GM12878 (cell line): ENCODE measurements around the gene DISC1. TPM values are rescaled to one million over a fixed set of nuclear protein-coding genes. Genes with fewer than 3 reads are reported as not detected.

Experiments
- ATAC-seq: fragments of 200-7000 bp; cut with Tn5 transposase; 3 replicates; pipeline ENCODE4 v1.9.1; 2020; ENCODE audit warnings: mild to moderate bottlenecking, moderate library complexity
- BruUV-seq: library from RNA; stranded (reverse); fragments of 400-500 nt; replicated peaks from 2 replicates; lab custom pipeline; 2021; lab: Mats Ljungman, UMichigan
- CTCF ChIA-PET: fragments of 300-600 bp; sonication (Branson Sonifier 250); formaldehyde crosslinking; extraction: SDS; loops from one replicate; lab custom pipeline; 2021; ENCODE audit warnings: inconsistent platforms; lab: Yijun Ruan, JAX
- POLR2A ChIA-PET: fragments of 350-600 bp; formaldehyde crosslinking; extraction: SDS; loops from one replicate; lab custom pipeline; 2021; ENCODE audit warnings: inconsistent platforms; lab: Charles Lee
- RAD21 ChIA-PET: fragments of 300-600 bp; sonication (Branson Sonifier 250); formaldehyde crosslinking; loops from one replicate; lab custom pipeline; 2023; ENCODE audit warnings: antibody characterized with exemption; ENCODE audit not compliant: unreplicated experiment; lab: Charles Lee
- SMC1A ChIA-PET: fragments of 300-600 bp; sonication (Branson Sonifier 250); formaldehyde crosslinking; loops from one replicate; lab custom pipeline; 2023; ENCODE audit not compliant: unreplicated experiment, uncharacterized antibody; lab: Charles Lee
- DNase-seq: peaks from one replicate; pipeline ENCODE4 v3.0.0-alpha.2; 2011; ENCODE audit warnings: low read depth, low spot score
- FAIRE-seq: peaks from 3 replicates; lab custom pipeline; 2011; peaks lifted over from hg19 to GRCh38; lab: Jason Lieb, UNC
- H2AFZ ChIP-seq: 2 replicates; pipeline ENCODE4 v1.6.0; 2011; ENCODE audit warnings: low read depth, low read length, control low read depth; ENCODE audit not compliant: control insufficient read depth
- H3K27ac ChIP-seq: 2 replicates; pipeline ENCODE4 v1.5.1; 2011; ENCODE audit warnings: control low read depth; ENCODE audit not compliant: control insufficient read depth, insufficient read depth
- H3K27me3 ChIP-seq, 2 experiments: replicated peaks in 1 of 2; 2 replicates each; pipeline versions ENCODE4 v1.6.0 to v1.6.1; 2011; ENCODE audit warnings: low read length in 1 of 2; ENCODE audit not compliant: control insufficient read depth in 2 of 2, insufficient read depth in 2 of 2
- H3K36me3 ChIP-seq, 2 experiments: 2 replicates each; pipeline ENCODE4 v1.5.1; 2011; ENCODE audit warnings: low read length in 1 of 2; ENCODE audit not compliant: control insufficient read depth in 2 of 2, insufficient read depth in 2 of 2
- H3K4me1 ChIP-seq: 2 replicates; pipeline ENCODE4 v1.6.1; 2011; ENCODE audit warnings: mild to moderate bottlenecking, low read length, moderate library complexity, mixed read lengths; ENCODE audit not compliant: control insufficient read depth, insufficient read depth
- H3K4me2 ChIP-seq: 2 replicates; pipeline ENCODE4 v1.6.0; 2011; ENCODE audit warnings: control low read depth; ENCODE audit not compliant: control insufficient read depth, insufficient read depth
- H3K4me3 ChIP-seq: fragments of 200-600 bp; sonication (generic); 2 replicates; pipeline ENCODE4 v1.5.1; 2016
- H3K79me2 ChIP-seq: 2 replicates; pipeline ENCODE4 v1.6.0; 2011; ENCODE audit warnings: low read length; ENCODE audit not compliant: control insufficient read depth, insufficient read depth
- H3K9ac ChIP-seq: 2 replicates; pipeline ENCODE4 v1.8.0; 2011; ENCODE audit warnings: low read length, control low read depth, mixed read lengths; ENCODE audit not compliant: control insufficient read depth, insufficient read depth
- H3K9me3 ChIP-seq: replicated peaks from 3 replicates; pipeline ENCODE4 v1.5.1; 2011; ENCODE audit warnings: mild to moderate bottlenecking, low read length; ENCODE audit not compliant: control insufficient read depth, insufficient read depth
- H4K20me1 ChIP-seq: 2 replicates; pipeline ENCODE4 v1.6.0; 2011; ENCODE audit not compliant: control insufficient read depth, insufficient read depth
- BRCA1 ChIP-seq: IDR thresholded peaks from 2 replicates; pipeline ENCODE4 v1.6.1; 2011; ENCODE audit warnings: low read depth, low read length, improper control_type of control experiment
- HDAC2 ChIP-seq: fragments of 200-600 bp; sonication (generic); IDR thresholded peaks from 2 replicates; pipeline ENCODE4 v1.6.1; 2017
- IKZF1 ChIP-seq: fragments of 450-650 bp; conservative IDR thresholded peaks from 2 replicates; pipeline ENCODE4 v1.6.1; 2017; ENCODE audit warnings: antibody characterized with exemption, mild to moderate bottlenecking
- IRF5 ChIP-seq: fragments of 450-650 bp; IDR thresholded peaks from 2 replicates; pipeline ENCODE4 v1.6.1; 2017; ENCODE audit warnings: borderline replicate concordance
- LARP7 ChIP-seq: fragments of 450-650 bp; IDR thresholded peaks from 2 replicates; pipeline ENCODE4 v1.6.1; 2017; ENCODE audit warnings: mild to moderate bottlenecking
- NFXL1 ChIP-seq: fragments of 450-650 bp; IDR thresholded peaks from 2 replicates; pipeline ENCODE4 v1.6.1; 2017; ENCODE audit warnings: antibody characterized with exemption, mild to moderate bottlenecking, borderline replicate concordance
- NFYB ChIP-seq: IDR thresholded peaks from 2 replicates; pipeline ENCODE4 v1.6.1; 2011; ENCODE audit warnings: low read depth, mild to moderate bottlenecking, low read length, improper control_type of control experiment, moderate library complexity; ENCODE audit not compliant: insufficient read depth
- NR2F1 ChIP-seq: fragments of 450-650 bp; conservative IDR thresholded peaks from 2 replicates; pipeline ENCODE4 v1.6.1; 2017; ENCODE audit warnings: mild to moderate bottlenecking
- POLR2AphosphoS5 ChIP-seq: IDR thresholded peaks from 2 replicates; pipeline ENCODE4 v1.6.1; 2011; ENCODE audit warnings: mild to moderate bottlenecking, low read length, inconsistent platforms
- RB1 ChIP-seq: fragments of 450-650 bp; formaldehyde crosslinking; IDR thresholded peaks from 2 replicates; pipeline ENCODE4 v1.6.1; 2017; ENCODE audit warnings: mild to moderate bottlenecking, borderline replicate concordance
- RELA ChIP-seq: fragments of 450-650 bp; IDR thresholded peaks from 2 replicates; pipeline ENCODE4 v1.8.0; 2014; ENCODE audit warnings: borderline replicate concordance; ENCODE audit not compliant: partially characterized antibody
- SIX5 ChIP-seq: IDR thresholded peaks from 2 replicates; pipeline ENCODE4 v1.6.1; 2011; ENCODE audit warnings: mild to moderate bottlenecking, low read depth, low read length, moderate library complexity; ENCODE audit not compliant: severe bottlenecking
- SMARCA5 ChIP-seq: fragments of 450-650 bp; IDR thresholded peaks from 2 replicates; pipeline ENCODE4 v1.6.1; 2017; ENCODE audit warnings: mild to moderate bottlenecking
- STAT1 ChIP-seq: fragments of 450-650 bp; conservative IDR thresholded peaks from 2 replicates; pipeline ENCODE4 v1.6.1; 2014; ENCODE audit warnings: antibody characterized with exemption, mild to moderate bottlenecking
- STAT3 ChIP-seq: IDR thresholded peaks from 2 replicates; pipeline ENCODE4 v1.6.1; 2011; ENCODE audit warnings: low read depth, low read length, improper control_type of control experiment
- SUPT20H ChIP-seq: IDR thresholded peaks from 2 replicates; pipeline ENCODE4 v1.6.1; 2011; ENCODE audit warnings: low read depth, mild to moderate bottlenecking, low read length, moderate library complexity, borderline replicate concordance; ENCODE audit not compliant: control insufficient read depth
- TCF7 ChIP-seq: IDR thresholded peaks from 2 replicates; pipeline ENCODE4 v1.6.1; 2014; ENCODE audit warnings: antibody characterized with exemption, borderline replicate concordance
- USF1 ChIP-seq: IDR thresholded peaks from 2 replicates; pipeline ENCODE4 v1.6.1; 2011; ENCODE audit warnings: borderline replicate concordance, low read depth, mild to moderate bottlenecking, moderate library complexity, mixed read lengths, low read length; ENCODE audit not compliant: insufficient read depth; ENCODE audit errors: extremely low read length
- ZZZ3 ChIP-seq: IDR thresholded peaks from 2 replicates; pipeline ENCODE4 v1.6.1; 2011; ENCODE audit warnings: low read depth; ENCODE audit not compliant: control insufficient read depth, insufficient read length
- WGBS: methylation state at CpG from one replicate; pipeline ENCODE4 v1.1.6; 2016; ENCODE audit warnings: low lambda C conversion rate; ENCODE audit not compliant: insufficient replicate concordance, insufficient coverage; ENCODE audit errors: missing lambda C conversion rate; 5-methylcytosine and 5-hydroxymethylcytosine counted together
- in situ Hi-C: fragments of 300-500 bp; cut with MboI; formaldehyde crosslinking; loops from 9 replicates; pipeline ENCODE4 v1.14.3; 2018; ENCODE audit warnings: mixed read lengths
- intact Hi-C: fragments of 100-400 bp; cut with micrococcal nuclease; formaldehyde crosslinking; loops from one replicate; pipeline ENCODE4 v1.14.2; 2022; ENCODE audit not compliant: unreplicated experiment
- polyA plus RNA-seq, 11 experiments: library from polyadenylated mRNA; depleted of rRNA in 4 of 11; unstranded in 6 of 11; stranded (reverse) in 5 of 11; fragments of >200 nt; fragmentation: Nextera tagmentation in 4 of 11; fragmentation: Illumina TruSeq in 1 of 11; extraction: Ambion mirVana in 4 of 11; extraction: Trizol in 1 of 11; gene quantifications; 1 replicate in 1 of 11; 2 replicates in 10 of 11; pipeline versions ENCODE4 v1.2.1 to v1.2.3, GENCODE V29; 2011 to 2016; ENCODE audit warnings: inconsistent platforms in 2 of 11, missing spikeins in 2 of 11, low read depth in 1 of 11
- total RNA-seq, 4 experiments: library from RNA; depleted of rRNA in 3 of 4; stranded (reverse); fragments of >200 nt in 3 of 4; fragmentation: Illumina TruSeq in 1 of 4; extraction: Trizol in 1 of 4; gene quantifications; 2 replicates each; pipeline versions ENCODE4 v1.2.1 to v1.2.3, GENCODE V29; 2013 to 2021

The DISC1 gene
- total and polyA plus RNA-seq, 10 of the 15 experiments (the other 5 are each of a cell fraction or from before 2014, with no cell fraction given) = 0.05 to 0.72 (median 0.19) TPM; not detected in 1

GRCh38 chr1:231693361-231694074, 66.9 kb downstream of the DISC1 start:
- no peak overlapping the region for H3K4me3 ChIP-seq
- no peaks in the 10 kb centered on the region for H3K9me3 ChIP-seq
- SMC1A ChIA-PET = no interaction called here
- TF ChIP-seq STAT1 (no peak), TCF7 (no peak), HDAC2 (no peak), LARP7 (no peak), IRF5 (no peak), BRCA1 (no peak), POLR2AphosphoS5 (no peak), ZZZ3 (no peak), SIX5 (no peak), RELA (no peak), NFXL1 (no peak), SUPT20H (no peak), IKZF1 (no peak), NFYB (no peak), STAT3 (no peak), USF1 (no peak), RB1 (no peak), NR2F1 (no peak), SMARCA5 (no peak)
- no peaks in the 10 kb centered on the region for H3K79me2 ChIP-seq
- no peak overlapping the region for H2AFZ ChIP-seq
- FAIRE-seq (no peak), DNase-seq (no peak), ATAC-seq (no peak)
- H3K9ac ChIP-seq = no peak overlapping the region
- no peaks in the 10 kb centered on the region for H4K20me1 ChIP-seq
- BruUV-seq = no TSS peak
- no peaks in the 10 kb centered on the region; a peak in 1 of 4 replicates for H3K27me3 ChIP-seq
- CTCF ChIA-PET = interaction anchor here (0.6 to 1.2 kb wide), 4 partner anchors 9 to 61 kb away, joined by 3 read pairs; no protein-coding TSS in a partner anchor
- RAD21 ChIA-PET = no interaction called here
- H3K4me2 ChIP-seq = no peak overlapping the region
- in situ Hi-C loops (no loop called here), intact Hi-C loops (no loop called here)
- H3K4me1 ChIP-seq = no peaks in the 10 kb centered on the region
- POLR2A ChIA-PET = no interaction called here
- no peak overlapping the region for H3K27ac ChIP-seq
- 57% methylated on average over 18 of the region's 18 CpGs for WGBS
- no peaks in the 10 kb centered on the region for H3K36me3 ChIP-seq
